Epithelial cell of proximal tubule (primary cell): Measurements from ENCODE around the gene TERT. TPM values are rescaled to one million over a fixed set of nuclear protein-coding genes. Genes with fewer than 3 reads are reported as not detected.

Experiments used
- DNase-seq: peaks from one replicate; pipeline ENCODE4 v3.0.0-alpha.2; 2011; ENCODE audit warnings: low read depth
- H3K4me3 ChIP-seq: 2 replicates; pipeline ENCODE4 v1.5.1; 2011; ENCODE audit warnings: low read depth, mild to moderate bottlenecking, low read length
- CTCF ChIP-seq: conservative IDR thresholded peaks from 2 replicates; pipeline ENCODE4 v1.5.1; 2012; ENCODE audit warnings: low read depth, mild to moderate bottlenecking, low read length
- total RNA-seq: library from RNA; depleted of rRNA; stranded (reverse); fragments of >200 nt; gene quantifications from 2 replicates; pipeline ENCODE4 v1.2.3, GENCODE V29; 2015

TERT gene
- total RNA-seq, 1 donor from 2014 or later: not detected

GRCh38 chr5:1324301-1324700, 29.4 kb upstream of the TERT start:
- no peak overlapping the region for H3K4me3 ChIP-seq
- no peak for TF ChIP-seq CTCF
- no peak for DNase-seq

GRCh38 chr5:1323803-1324173, 28.9 kb upstream of the TERT start:
- no peak for TF ChIP-seq CTCF
- H3K4me3 ChIP-seq: no peak overlapping the region
- DNase-seq: no peak

GRCh38 chr5:1322955-1323802, 28.3 kb upstream of the TERT start:
- H3K4me3 ChIP-seq: no peak overlapping the region
- TF ChIP-seq CTCF: no peak
- no peak for DNase-seq

- no peak for TF ChIP-seq CTCF
- no peak overlapping the region for H3K4me3 ChIP-seq
- DNase-seq: no peak
Measured at GRCh38 chr5:1322036-1322900, 27.4 kb upstream of the TERT start.

- no peak for DNase-seq
Measured at GRCh38 chr5:1321576-1321975, 26.7 kb upstream of the TERT start.

More at GRCh38 chr5:1321576-1321975, 26.7 kb upstream of the TERT start:
- TF ChIP-seq CTCF: no peak
- H3K4me3 ChIP-seq: no peak overlapping the region
